OCI-LY7 (cell line): ENCODE data around the gene ARHGEF25. TPM values are rescaled to one million over a fixed set of nuclear protein-coding genes. Genes with fewer than 3 reads are reported as not detected.

Source experiments
- BruUV-seq: library from RNA; stranded (reverse); fragments of 400-500 nt; replicated peaks from 2 replicates; lab custom pipeline; 2021; lab: Mats Ljungman, UMichigan
- CTCF ChIA-PET: fragments of 300-600 bp; sonication (Branson Sonifier 250); formaldehyde crosslinking; loops from one replicate; lab custom pipeline; 2022; ENCODE audit warnings: antibody characterized with exemption; ENCODE audit not compliant: unreplicated experiment; lab: Charles Lee
- POLR2A ChIA-PET: fragments of 300-600 bp; sonication (Branson Sonifier 250); formaldehyde crosslinking; loops from one replicate; lab custom pipeline; 2022; ENCODE audit warnings: antibody characterized with exemption; lab: Charles Lee
- DNase-seq: peaks from one replicate; pipeline ENCODE4 v3.0.0-alpha.2; 2015; ENCODE audit warnings: low spot score
- H2AFZ ChIP-seq: fragments of 200-600 bp; sonication (generic), shearing (Covaris generic); 2 replicates; pipeline ENCODE4 v1.6.1; 2014; ENCODE audit warnings: mild to moderate bottlenecking, antibody characterized with exemption, low read length, moderate library complexity
- H3K27ac ChIP-seq: fragments of 200-600 bp; sonication (generic); 2 replicates; pipeline ENCODE4 v1.5.1; 2014; ENCODE audit warnings: mixed run types, low read depth, mild to moderate bottlenecking, moderate library complexity, low read length, inconsistent platforms; ENCODE audit not compliant: poor library complexity, severe bottlenecking
- H3K36me3 ChIP-seq: fragments of 200-600 bp; sonication (generic); 2 replicates; pipeline ENCODE4 v1.6.1; 2014; ENCODE audit warnings: mild to moderate bottlenecking, antibody characterized with exemption, low read length, moderate library complexity, mixed read lengths; ENCODE audit not compliant: insufficient read depth
- H3K4me1 ChIP-seq: fragments of 200-600 bp; sonication (generic); 2 replicates; pipeline ENCODE4 v1.5.1; 2014; ENCODE audit warnings: mild to moderate bottlenecking, low read length; ENCODE audit not compliant: insufficient read depth, poor library complexity, severe bottlenecking
- H3K4me2 ChIP-seq: fragments of 200-600 bp; sonication (generic); 2 replicates; pipeline ENCODE4 v1.6.1; 2014; ENCODE audit warnings: mild to moderate bottlenecking, low read length
- H3K4me3 ChIP-seq: fragments of 200-600 bp; sonication (generic); 2 replicates; pipeline ENCODE4 v1.5.1; 2014; ENCODE audit warnings: mild to moderate bottlenecking, low read depth, low read length; ENCODE audit not compliant: poor library complexity, severe bottlenecking
- H3K79me2 ChIP-seq: fragments of 200-600 bp; sonication (generic); 2 replicates; pipeline ENCODE4 v1.6.1; 2016; ENCODE audit warnings: low read depth, mild to moderate bottlenecking, low read length, moderate library complexity, mixed read lengths; ENCODE audit not compliant: insufficient read depth
- H3K9me2 ChIP-seq: fragments of 200-600 bp; sonication (generic); 2 replicates; pipeline ENCODE4 v1.6.1; 2016; ENCODE audit warnings: mild to moderate bottlenecking, low read length, mixed read lengths; ENCODE audit not compliant: insufficient read depth
- H3K9me3 ChIP-seq: fragments of 200-600 bp; sonication (generic); 2 replicates; pipeline ENCODE4 v1.6.1; 2014; ENCODE audit warnings: mild to moderate bottlenecking, mixed run types, low read length, mixed read lengths
- H4K20me1 ChIP-seq: fragments of 200-600 bp; sonication (generic); 2 replicates; pipeline ENCODE4 v1.6.1; 2014; ENCODE audit warnings: mild to moderate bottlenecking, antibody characterized with exemption, low read length, moderate library complexity, mixed read lengths; ENCODE audit not compliant: insufficient read depth
- EZH2phosphoT487 ChIP-seq: fragments of 200-600 bp; sonication (generic); IDR thresholded peaks from 2 replicates; pipeline ENCODE4 v1.6.1; 2018; ENCODE audit warnings: low read depth, borderline replicate concordance, mild to moderate bottlenecking, mixed run types, antibody characterized with exemption, low read length, moderate library complexity, mixed read lengths
- intact Hi-C: fragments of 100-400 bp; cut with micrococcal nuclease; formaldehyde crosslinking; loops from one replicate; pipeline ENCODE4 v1.10.0; 2022; ENCODE audit not compliant: unreplicated experiment
- total RNA-seq, 2 experiments: library from RNA; depleted of rRNA in 1 of 2; stranded (reverse); fragments of >200 nt in 1 of 2; shearing (Covaris generic) in 1 of 2; gene quantifications; 2 replicates each; pipeline ENCODE4 v1.2.3, GENCODE V29; 2014 to 2022
- TF ChIP-seq, protein P1 (sequence below): fragments of 200-600 bp; sonication (generic); conservative IDR thresholded peaks from 2 replicates; pipeline ENCODE4 v1.5.1; 2014; ENCODE audit warnings: mild to moderate bottlenecking, antibody characterized with exemption, low read length, moderate library complexity, mixed read lengths

ARHGEF25 gene
- total RNA-seq, 2 experiments from 2014 or later: not detected

DNA sequence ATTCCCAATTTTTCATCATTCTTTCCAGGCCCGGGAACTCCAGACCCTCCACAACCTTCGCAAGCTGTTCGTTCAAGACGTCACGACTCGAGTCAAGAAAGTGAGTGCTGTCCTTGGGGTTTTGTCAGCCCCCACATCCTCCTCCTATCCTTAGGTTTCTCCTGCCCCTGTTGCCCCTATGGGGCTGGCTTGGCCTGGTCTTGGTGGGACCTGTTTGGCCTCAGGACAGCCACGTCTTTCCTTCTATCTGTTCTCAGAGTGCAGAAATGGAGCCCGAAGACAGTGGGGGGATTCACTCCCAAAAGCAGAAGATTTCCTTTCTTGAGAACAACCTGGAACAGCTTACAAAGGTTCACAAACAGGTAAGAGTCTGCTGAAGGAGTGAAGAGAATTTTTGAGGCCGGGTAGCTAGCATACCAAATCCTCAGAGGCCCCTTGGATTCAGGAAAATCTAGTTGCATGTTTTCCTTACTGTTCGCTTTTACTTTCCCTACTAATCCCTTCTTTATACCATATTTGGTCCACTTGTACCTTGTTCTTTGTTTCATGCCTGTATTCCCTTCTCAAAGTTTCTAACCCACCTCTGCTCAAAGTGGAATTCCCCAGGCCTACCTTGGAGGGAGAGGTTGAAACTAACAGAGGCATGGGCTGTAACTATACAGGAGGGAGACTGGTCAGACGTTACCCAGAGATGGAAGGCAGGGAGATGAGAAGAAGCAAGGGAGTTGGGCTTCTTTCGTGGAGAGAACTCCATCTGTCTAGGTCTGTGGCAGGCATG, 33.1 kb upstream of the ARHGEF25 start:
- no peak for DNase-seq
- Histone ChIP-seq H3K4me3 (no peak overlapping the region), H3K27ac (no peak overlapping the region), H3K9me3 (no peaks in the 10 kb centered on the region), H3K4me1 (no peaks in the 10 kb centered on the region), H4K20me1 (no peaks in the 10 kb centered on the region), H3K9me2 (no peaks in the 10 kb centered on the region), H3K79me2 (no peaks in the 10 kb centered on the region), H3K36me3 (no peaks in the 10 kb centered on the region), H2AFZ (no peak overlapping the region), H3K4me2 (no peak overlapping the region)
- TF ChIP-seq, protein P1, sequence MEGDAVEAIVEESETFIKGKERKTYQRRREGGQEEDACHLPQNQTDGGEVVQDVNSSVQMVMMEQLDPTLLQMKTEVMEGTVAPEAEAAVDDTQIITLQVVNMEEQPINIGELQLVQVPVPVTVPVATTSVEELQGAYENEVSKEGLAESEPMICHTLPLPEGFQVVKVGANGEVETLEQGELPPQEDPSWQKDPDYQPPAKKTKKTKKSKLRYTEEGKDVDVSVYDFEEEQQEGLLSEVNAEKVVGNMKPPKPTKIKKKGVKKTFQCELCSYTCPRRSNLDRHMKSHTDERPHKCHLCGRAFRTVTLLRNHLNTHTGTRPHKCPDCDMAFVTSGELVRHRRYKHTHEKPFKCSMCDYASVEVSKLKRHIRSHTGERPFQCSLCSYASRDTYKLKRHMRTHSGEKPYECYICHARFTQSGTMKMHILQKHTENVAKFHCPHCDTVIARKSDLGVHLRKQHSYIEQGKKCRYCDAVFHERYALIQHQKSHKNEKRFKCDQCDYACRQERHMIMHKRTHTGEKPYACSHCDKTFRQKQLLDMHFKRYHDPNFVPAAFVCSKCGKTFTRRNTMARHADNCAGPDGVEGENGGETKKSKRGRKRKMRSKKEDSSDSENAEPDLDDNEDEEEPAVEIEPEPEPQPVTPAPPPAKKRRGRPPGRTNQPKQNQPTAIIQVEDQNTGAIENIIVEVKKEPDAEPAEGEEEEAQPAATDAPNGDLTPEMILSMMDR: no peak
- no peak for TF ChIP-seq EZH2phosphoT487
- ChIA-PET CTCF (no interaction called here), POLR2A (no interaction called here)
- no TSS peak for BruUV-seq
- intact Hi-C loops: no loop called here

DNA sequence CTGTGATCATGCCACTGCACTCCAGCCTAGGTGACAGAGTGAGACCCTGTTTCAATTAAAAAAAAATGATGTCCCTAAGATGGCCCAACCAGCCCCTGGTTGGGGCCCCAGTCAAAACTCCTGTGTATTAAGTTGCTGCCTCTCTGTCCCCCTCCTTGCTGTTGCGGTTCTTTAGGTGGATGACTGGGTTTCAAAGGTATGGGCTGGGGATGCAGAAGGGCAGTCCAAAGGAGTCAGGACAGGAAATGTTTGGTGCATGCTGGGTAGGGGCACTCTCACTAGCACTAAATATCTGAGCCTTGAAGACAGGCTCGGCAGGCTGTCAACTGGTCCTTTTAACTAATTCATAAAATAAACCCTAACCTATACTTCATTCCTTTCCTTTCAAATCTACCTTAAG, 32.2 kb upstream of the ARHGEF25 start:
- H4K20me1 ChIP-seq: no peaks in the 10 kb centered on the region
- no peak overlapping the region for H2AFZ ChIP-seq
- H3K36me3 ChIP-seq: no peaks in the 10 kb centered on the region
- H3K79me2 ChIP-seq: no peaks in the 10 kb centered on the region
- no peak for TF ChIP-seq EZH2phosphoT487
- TF ChIP-seq, protein P1: no peak
- no peaks in the 10 kb centered on the region for H3K4me1 ChIP-seq
- no peak for DNase-seq
- H3K4me3 ChIP-seq: no peak overlapping the region
- H3K9me3 ChIP-seq: no peaks in the 10 kb centered on the region
- CTCF ChIA-PET: no interaction called here
- POLR2A ChIA-PET: no interaction called here
- H3K9me2 ChIP-seq: no peaks in the 10 kb centered on the region
- no TSS peak for BruUV-seq
- intact Hi-C loops: no loop called here
- no peak overlapping the region for H3K27ac ChIP-seq
- H3K4me2 ChIP-seq: no peak overlapping the region
